NCI-H82 treated with DMSO at 0.1 percent for 48 hours (cell line): ENCODE data around the gene TFG.

Experiments used
- DNase-seq: peaks from one replicate; lab custom pipeline; 2025; ENCODE audit not compliant: unreplicated experiment; lab: John Stamatoyannopoulos, UW

TFG gene

DNA sequence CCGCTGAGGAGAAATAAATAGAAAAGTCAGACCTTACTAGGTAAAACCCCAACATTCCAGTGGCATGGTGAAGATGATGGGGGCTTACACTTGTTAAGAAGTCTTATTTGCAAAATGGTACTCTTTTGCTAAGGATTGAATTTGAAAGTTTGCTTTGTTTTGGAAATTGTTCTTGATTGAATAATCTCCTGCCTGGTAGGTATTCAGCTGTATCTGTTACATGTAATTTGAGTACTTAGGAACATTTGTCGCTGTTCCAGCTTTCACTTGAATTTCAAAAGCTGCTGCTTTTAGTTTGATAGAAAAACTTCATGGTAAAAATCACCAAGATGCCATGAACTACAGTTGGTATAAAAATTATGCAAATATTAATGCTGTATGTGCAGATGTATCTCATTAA is 44.6 kb downstream of the TFG start:
- no peak for DNase-seq

DNA sequence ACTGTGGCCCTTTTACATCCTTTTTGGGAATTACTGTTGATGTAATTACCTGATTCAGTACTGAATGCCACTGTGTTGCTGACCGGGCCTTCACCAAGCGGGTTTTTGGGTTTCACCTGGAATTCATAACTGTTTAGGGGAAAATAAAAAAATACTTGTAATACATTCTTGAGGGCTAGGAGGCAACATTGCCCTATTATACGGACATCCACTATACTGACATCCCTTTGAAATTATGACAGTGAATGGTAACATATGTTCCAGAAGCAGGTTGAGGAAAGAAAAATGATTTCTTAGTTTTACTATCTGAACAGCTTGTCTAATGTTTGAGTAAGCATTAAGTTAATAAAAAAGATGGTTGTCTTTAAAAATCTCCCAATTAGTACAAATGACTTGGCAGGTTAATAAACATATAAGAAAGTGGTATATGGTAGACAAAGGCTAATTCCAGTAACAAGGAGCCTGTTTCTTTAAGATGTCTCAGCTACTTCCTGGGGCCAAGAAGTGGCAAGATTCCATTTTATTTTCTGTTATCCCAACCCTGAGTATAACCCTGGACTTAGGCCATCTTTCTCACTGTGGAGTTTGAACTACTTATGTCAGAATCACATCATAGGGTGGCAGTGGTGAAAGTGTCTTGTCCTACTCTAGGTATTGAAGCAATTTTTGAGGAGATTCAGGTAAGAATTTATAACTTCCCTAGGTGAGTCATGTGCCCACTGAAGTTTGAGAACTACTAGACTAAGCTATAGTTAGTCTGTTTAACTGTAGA is 45.5 kb downstream of the TFG start:
- no peak for DNase-seq

DNA sequence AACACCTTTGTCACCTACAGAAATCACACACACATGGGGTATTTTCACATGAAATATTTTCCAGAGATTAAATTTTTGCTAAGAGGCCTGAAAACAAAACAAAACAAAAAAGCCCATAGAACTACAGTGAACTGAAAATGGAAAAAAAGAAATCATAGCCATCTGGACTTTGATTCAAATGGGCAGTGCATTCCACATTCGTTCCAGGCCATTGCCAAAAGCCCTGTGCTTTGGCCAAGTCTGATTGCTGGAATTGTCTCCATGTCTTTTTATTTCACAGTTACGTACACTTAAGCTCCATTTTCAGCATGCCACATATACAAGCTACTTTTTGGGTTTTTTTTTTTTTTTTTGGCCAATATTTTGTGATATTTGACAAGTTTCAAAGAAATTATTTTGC is 47.1 kb downstream of the TFG start:
- DNase-seq, result no peak

DNA sequence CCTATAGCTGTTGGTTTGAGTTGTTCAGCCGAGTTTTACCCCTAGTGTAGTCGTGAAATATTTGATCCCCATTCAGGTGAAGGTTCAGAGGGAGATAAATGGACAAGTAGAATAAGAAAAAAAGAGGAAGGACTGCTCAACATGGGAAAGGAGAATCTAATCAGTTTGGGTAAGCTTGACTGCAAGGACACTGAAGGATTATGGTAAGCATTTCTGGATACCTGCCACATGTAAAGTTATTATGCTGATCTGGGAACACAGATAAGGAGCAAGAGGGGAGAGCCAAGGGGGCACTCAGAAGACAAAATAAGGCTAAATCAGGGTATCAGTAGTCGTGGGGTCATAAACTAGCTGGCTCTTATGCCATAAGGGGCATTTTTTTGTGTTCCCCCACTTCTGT is 49.9 kb downstream of the TFG start:
- DNase-seq, result peak; percentile 45

DNA sequence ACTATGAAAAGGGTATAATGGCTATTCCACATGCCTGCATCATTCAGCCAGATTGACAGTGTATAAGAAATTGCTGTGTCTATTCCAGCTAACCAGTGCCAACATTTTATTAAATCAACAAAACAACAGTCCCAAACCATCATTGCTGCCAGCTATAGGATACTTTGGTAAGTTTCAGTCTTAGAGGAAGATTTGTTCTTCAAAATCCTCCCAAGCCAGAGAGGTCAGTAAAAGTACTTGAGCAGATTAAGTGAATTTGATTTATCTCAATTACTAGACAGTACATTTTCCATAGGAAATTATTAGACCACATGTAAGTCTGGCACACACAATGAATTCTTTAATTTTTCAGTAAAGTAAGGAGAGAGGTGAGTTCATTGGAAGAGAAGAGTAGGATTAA is 50.7 kb downstream of the TFG start:
- peak; percentile 17 for DNase-seq

DNA sequence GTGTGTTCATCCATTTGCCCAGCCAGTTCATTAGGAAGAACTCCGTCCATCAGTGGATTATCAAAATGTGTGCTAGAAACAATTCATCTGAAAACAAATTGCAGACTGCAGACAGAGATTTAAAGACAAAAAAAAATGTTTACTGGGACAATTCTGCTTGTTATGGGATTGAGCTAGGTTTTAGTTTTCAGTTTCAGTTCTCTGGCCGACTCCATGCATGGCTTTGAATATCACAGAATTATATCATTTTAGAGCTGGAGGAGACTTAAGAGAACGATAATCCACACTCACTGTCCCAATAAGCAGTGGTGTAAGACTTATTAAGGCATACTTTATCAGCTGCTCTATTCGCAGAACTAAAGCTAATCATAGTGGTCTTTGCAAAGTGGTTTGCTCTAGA is 51.1 kb downstream of the TFG start:
- no peak for DNase-seq

DNA sequence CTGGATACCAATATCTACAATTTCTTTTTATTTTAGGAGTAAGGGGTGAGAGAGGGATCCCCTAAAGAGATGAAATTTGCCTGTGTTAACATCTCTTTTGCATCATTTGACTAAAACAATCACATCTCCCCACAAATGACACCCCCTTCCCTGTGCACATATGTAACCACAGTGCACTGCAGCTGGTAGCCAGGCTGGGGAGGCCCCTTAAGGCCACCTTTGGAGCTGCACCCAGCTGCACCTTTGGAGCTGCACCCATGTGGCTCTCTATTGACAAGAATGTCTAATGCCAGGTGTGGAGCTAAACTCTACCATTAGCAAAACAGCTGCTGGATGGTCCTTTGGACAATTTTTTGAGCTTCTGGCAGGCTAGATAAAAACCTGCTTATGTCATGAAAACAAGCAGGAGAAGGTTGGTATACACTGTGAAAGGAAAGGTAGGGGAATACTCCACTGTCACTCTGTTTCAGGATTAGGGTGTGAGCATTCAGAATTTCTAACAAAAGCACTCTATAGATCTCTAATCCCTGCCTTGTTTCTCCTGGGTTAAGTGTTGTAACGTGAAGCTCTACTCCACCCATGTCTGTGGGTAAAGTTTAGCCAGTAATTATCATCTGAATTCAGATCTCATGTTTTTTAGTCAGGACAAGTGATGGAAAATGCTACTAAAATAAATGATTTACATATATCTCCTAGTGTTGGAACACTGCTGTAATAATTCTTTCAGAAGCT is 52.1 kb downstream of the TFG start:
- no peak for DNase-seq

DNA sequence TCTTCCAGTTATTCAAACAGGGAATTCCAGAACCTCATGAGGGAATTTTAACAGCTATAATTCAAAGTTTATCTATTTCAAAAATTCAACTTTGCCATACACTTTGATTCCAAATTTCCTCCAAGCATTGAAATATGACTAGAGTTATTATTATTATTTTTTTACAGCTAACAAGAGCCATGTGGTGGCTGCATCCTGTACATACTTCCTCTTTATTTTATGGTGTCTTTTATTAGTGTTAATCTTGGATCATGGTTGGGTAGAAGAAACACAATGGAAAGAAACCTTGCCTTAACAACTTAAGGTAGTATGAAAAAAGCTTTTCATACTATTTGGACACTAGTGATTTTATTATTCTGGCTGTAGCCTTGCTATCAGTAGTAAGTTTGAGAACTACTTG is 52.7 kb downstream of the TFG start:
- DNase-seq, result no peak

DNA sequence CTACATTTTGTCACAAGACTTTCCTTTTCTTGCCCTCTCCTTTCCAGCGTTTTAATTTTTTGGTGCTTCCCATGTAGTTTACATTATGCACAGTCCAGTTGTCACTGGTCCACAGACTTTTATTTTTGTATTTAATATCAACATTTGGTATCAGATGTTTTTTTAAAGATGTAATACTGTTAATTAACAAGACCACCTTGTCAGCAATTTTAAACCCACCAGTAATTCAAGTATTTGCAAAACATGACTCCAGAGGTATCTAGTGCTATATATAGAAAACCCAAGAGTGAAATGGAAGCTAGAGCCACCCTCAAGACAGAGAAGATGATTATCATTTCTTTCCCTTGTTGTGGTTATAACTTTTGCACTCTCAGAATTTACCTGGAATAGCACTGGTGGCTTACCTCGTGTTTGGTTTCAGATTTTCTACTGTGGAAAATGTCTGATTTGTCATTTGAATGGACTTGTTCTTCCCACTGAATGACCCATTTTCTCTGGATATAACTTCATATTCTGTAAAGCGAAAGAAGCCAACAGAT is 56.2 kb downstream of the TFG start:
- DNase-seq, result no peak

DNA sequence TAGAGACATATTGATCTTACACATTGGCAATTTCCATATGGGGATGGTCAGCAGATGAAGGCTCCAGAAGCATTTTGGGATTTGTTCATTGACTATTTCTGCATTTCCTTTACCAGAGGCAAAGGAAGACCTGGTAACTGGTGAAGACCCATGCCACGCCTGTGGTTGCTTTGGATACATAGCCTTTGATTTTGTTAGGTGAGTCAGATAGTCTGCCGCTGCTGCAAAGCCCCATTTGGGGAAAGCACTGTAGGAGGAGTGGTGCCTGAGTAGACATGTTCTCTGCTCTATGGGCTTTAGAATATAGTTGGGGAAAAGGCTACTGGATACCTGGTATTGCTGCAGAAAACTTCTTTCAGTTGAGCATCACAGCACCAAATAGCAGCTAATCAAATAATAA is 56.8 kb downstream of the TFG start:
- DNase-seq, result no peak

DNA sequence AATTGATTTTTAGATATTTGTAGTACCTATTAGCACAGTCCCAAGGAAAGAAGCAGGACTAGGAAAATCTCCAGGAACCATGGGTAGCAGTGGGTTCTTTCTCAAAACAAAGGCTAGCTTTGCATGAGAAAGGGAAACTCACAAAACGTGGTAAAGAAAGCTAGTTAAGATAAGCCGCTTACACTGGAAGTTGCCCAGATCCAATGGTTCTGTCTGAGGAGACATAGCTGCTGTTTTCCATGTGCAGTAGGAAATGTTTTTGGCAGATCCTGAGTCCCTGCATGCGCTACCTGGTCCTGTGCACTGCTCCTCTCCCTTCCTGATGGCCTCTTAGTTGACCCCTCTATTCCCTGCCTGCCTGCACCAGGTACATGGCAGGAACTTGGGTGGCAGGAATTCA is 60.4 kb downstream of the TFG start:
- DNase-seq, result no peak

DNA sequence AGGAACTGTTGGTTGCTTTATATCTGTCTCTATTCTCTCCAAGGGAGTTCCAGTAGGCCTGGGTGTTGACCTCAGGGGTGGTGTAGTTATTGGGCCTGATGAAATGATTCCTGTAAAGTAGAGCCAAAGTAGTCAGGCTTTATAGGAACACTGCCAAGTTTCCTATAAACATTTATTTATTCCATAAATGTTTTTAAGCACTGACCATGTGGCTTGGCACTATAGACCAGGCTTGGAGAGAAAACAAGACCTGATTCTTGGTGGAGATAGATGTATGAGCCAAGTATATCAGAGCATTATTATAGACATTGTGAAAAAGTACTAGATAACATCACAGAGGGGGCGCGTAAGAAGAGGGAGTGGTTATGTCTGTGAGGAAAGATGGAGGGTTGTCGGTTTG is 65.9 kb downstream of the TFG start:
- DNase-seq, result no peak

DNA sequence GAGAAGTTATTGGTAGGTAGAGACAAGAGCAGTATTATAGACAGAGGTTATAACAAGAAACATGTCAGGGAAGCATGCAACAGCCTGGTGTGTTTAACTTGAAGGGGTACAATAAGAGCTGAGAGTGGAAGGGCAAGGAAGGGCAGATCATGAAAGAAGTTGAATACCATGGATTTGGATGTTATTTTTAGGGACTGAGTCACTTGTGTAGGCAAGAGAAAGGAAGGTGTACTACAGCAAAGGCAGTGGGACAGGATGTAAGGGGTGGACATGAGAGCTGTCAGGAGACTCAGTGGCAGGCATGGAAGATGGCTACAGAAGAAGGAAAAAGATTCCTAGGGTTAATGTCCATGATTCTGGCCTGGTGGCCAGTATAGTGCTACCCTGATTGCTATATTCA is 66.4 kb downstream of the TFG start:
- no peak for DNase-seq

DNA sequence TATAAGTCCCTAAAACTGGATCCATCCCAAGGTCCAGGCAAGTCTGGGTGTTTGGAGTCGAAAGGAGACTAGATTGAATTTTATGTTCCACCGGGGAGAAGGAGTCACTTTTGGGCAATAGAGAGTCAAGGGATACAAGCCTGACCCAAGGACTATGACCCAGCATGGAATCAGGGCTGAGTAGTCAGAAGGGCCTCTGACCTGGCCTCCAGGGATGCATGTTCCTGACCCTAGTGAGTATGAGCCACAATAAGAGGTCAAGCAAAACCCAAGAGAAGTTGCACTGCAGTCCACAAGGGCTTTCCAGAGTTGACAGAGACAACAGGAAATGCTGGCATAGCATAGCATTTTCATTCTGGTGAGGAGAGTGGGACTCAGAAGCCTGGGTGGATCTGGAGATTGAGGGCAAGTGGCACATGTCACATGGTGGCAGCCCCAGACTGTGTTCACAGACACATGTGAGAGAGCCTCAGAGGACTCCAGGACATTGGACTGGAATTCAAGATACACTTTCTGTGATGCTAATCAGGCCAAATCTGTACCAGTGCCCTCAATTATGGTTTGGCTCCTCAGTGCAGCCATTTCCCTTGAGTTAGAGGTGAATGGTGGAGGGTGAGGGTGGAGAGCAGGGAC is 66.9 kb downstream of the TFG start:
- no peak for DNase-seq

DNA sequence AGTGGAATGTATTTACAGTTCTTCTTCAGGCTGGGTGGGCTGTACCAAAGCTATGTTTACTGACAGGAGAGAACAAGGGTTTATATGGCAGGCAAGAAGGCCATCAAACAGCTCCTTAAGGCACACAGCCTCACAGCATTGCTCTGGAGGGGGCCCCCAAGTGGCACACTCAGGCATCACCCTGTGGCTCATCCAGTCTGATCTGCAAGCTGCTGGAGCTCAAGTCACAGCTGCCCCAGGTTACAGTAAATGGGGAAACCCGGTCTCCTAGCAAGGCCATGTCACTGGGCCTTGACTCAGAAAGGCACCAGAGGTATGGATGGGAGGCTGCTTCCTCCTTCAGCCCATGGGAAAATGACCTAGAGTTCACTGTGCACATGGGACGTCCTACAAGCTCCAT is 67.5 kb downstream of the TFG start:
- no peak for DNase-seq

DNA sequence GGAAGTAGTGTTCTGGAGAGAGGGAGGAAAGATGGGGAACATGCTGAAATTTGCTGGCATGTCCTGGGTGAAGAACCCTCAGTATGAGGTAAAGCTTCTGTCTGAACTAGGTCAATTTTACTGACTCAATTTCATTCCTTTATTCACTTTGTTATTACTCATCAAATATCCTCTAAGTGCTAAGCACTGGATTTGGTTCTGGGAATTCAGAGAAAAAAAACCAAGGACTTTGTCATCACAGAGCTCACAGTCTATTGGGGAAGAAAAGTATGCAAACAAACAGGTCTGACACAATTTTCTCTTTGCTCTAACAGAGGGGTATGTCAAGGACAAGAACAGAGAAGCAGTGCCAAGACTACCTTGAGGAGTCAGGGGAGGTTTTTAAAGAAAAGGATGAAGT is 68.0 kb downstream of the TFG start:
- DNase-seq, result no peak

DNA sequence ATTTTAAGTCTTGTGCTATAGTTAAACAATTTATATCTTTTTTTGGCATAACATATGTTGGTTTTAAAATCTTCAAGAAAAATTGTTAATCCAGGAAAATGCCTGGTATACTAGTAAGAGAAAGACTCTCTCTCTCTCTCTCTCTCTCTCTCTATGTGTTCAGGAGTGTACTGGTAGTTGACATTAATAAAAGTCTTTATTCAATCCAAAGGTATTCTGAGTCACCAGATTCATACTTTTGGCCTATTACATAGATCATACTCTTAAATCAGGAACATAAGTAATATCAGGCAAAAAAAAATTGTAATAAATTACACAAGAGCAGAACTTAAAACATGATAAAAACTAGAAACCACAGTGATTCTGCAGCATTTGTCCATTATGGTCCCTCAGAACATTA is 70.2 kb downstream of the TFG start:
- no peak for DNase-seq

DNA sequence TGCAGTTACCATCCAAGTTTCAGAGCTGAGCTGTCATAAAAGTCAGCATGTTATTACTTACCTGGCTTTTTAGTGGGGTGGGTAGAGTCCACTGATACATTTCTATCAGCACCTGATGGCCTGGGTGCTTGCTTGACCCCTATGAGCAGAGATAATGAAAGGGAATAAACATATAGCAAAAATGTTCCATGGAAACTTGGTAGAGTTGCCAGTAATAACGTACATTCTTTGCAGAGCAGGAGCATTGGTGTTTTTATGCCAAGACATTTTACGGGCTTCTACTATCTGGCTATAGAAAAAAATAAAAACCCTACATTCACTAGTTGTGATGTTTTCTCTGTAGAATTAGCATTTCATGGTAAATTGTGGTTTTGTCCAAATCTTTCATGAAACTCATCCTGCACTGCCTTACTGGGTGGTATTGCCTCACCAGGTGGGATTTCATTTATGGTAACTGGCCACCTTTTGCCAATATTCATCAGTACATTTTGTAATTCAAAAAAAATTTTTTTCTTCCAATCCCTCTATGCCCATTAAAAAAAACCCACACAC is 70.9 kb downstream of the TFG start:
- DNase-seq, result no peak

DNA sequence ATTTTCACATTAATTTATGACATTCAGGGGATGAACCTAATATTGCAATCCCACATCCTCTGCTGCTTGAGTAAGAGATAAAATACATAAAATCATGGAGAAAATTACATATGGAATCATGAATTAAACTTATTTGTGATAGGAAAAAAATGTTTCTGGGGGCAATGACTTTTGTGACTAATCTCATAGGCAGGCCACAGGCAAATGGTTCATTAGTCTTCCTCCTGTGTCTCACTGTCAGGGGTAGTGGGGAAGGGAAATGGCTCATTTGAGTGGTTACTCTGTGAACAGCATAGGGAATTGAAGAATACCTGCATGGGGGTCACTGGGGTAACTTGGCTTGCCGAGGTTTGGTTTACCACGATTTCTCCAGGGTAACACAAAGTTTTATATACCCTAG is 72.0 kb downstream of the TFG start:
- DNase-seq, result no peak

DNA sequence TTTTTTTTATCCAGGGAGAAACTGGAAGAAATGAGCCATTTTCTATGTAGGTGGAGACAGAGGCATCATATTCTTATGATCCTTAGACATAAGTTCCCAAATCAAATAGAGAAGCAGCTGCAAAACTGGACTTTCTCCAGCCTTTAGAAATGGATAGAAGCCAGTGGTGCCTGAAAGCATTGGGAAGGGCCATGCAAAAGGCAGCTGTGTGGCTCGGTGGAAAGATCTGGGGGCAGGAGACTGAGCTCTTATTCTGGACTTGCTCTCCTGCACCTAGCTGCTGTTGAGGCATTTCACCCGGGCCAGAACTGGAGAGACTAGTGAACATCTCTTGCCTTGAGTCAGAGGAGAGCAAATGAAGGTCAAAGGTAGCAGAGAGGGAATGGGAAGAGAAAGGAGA is 73.1 kb downstream of the TFG start:
- DNase-seq, result no peak

DNA sequence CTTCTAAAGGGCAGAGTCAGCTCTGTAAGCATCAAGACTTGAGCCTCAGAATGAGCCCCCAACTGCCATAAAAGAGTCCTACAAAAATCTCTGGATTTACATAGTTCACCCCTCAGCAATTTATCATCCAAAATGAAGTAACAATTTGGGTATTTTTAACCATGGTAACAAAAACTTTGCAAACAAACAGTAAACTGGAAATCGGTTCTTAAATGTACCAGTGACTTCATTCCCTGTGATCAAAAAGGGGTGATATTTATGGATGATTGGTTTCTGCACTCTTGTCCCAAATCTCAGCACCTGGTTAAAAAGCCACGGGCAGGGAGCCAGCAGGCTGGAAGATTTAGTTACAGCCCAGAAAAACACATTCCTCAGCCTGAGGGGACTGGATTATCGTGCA is 73.6 kb downstream of the TFG start:
- DNase-seq, result no peak

DNA sequence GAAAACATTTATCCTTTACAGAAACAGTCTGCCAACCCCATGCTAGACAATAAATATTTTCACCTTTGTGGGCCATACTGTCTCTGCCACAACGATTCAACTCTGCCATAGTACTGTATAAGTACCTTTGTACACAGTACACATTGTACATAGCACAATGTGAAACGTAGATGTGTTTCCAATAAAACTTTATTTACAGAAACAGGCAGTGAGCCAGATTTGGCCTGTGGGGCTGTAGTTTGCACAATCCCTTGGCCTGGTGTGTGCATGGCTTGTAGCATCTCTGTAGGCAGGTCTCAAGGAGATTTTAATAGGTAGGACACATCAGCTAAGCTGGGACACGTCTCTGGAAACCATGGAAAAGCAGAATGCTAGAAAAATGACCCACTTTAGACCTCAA is 74.3 kb downstream of the TFG start:
- DNase-seq, result no peak
